Neural cell (in vitro differentiated cells): ENCODE measurements around the gene PCSK7. TPM values are rescaled to one million over a fixed set of nuclear protein-coding genes. Genes with fewer than 3 reads are reported as not detected.

ENCODE experiments used
- H2AFZ ChIP-seq: fragments of 200-600, 300-800 bp; sonication (generic), shearing (Covaris generic); 2 replicates; pipeline ENCODE4 v1.6.0; 2014; ENCODE audit warnings: low read depth, mild to moderate bottlenecking, antibody characterized with exemption, low read length, moderate library complexity
- H3F3A ChIP-seq: fragments of 200-600 bp; shearing (Covaris generic); 2 replicates; pipeline ENCODE4 v1.6.1; 2016; ENCODE audit warnings: mild to moderate bottlenecking, moderate library complexity, mixed read lengths, antibody characterized with exemption, low read length; ENCODE audit not compliant: insufficient read depth, poor library complexity, severe bottlenecking
- H3K27ac ChIP-seq: fragments of 200-600, 300-800 bp; sonication (generic), shearing (Covaris generic); 2 replicates; pipeline ENCODE4 v1.5.1; 2014; ENCODE audit warnings: mild to moderate bottlenecking, low read length, moderate library complexity
- H3K27me3 ChIP-seq: fragments of 300-800, 200-600 bp; sonication (generic), shearing (Covaris generic); 2 replicates; pipeline ENCODE4 v1.6.0; 2014; ENCODE audit warnings: mild to moderate bottlenecking, low read depth, low read length, moderate library complexity; ENCODE audit not compliant: insufficient read depth
- H3K36me3 ChIP-seq: fragments of 300-800, 200-600 bp; sonication (generic), shearing (Covaris generic); 2 replicates; pipeline ENCODE4 v1.5.1; 2014; ENCODE audit warnings: mild to moderate bottlenecking, antibody characterized with exemption, low read length, moderate library complexity; ENCODE audit not compliant: insufficient read depth
- H3K4me2 ChIP-seq: fragments of 300-800, 200-600 bp; sonication (generic), shearing (Covaris generic); 2 replicates; pipeline ENCODE4 v1.6.0; 2014; ENCODE audit warnings: mild to moderate bottlenecking, low read length
- H3K4me3 ChIP-seq: fragments of 300-800, 200-600 bp; sonication (generic), shearing (Covaris generic); 2 replicates; pipeline ENCODE4 v1.5.1; 2014; ENCODE audit warnings: mild to moderate bottlenecking, low read length, moderate library complexity
- H3K79me2 ChIP-seq: fragments of 200-600 bp; shearing (Covaris generic); replicated peaks from 2 replicates; pipeline ENCODE4 v1.6.0; 2014; ENCODE audit warnings: mild to moderate bottlenecking, low read length, moderate library complexity; ENCODE audit not compliant: insufficient read depth
- H3K9ac ChIP-seq: fragments of 300-800, 200-600 bp; sonication (generic), shearing (Covaris generic); 2 replicates; pipeline ENCODE4 v1.6.1; 2016; ENCODE audit warnings: mild to moderate bottlenecking, low read length, mixed read lengths
- H3K9me2 ChIP-seq: fragments of 200-600 bp; shearing (Covaris generic); 2 replicates; pipeline ENCODE4 v1.6.1; 2016; ENCODE audit warnings: mild to moderate bottlenecking, low read length, mixed read lengths; ENCODE audit not compliant: insufficient read depth
- H3K9me3 ChIP-seq: fragments of 200-600, 300-800 bp; sonication (generic), shearing (Covaris generic); 2 replicates; pipeline ENCODE4 v1.6.1; 2016; ENCODE audit warnings: mild to moderate bottlenecking, mixed run types, low read length, moderate library complexity, mixed read lengths
- H4K20me1 ChIP-seq: fragments of 200-600 bp; shearing (Covaris generic); 2 replicates; pipeline ENCODE4 v1.6.1; 2016; ENCODE audit warnings: mild to moderate bottlenecking, mixed run types; ENCODE audit not compliant: insufficient read depth
- CTCF ChIP-seq: fragments of 450-650 bp; IDR thresholded peaks from 2 replicates; pipeline ENCODE4 v1.5.1; 2014; ENCODE audit warnings: antibody characterized with exemption, mild to moderate bottlenecking, moderate library complexity; ENCODE audit not compliant: poor library complexity, severe bottlenecking
- EP300 ChIP-seq: fragments of 450-650 bp; conservative IDR thresholded peaks from 2 replicates; pipeline ENCODE4 v1.6.1; 2014; ENCODE audit warnings: antibody characterized with exemption, mild to moderate bottlenecking, moderate library complexity; ENCODE audit not compliant: poor library complexity, severe bottlenecking
- EZH2 ChIP-seq: fragments of 200-600, 300-800 bp; shearing (Covaris generic), sonication (generic); IDR thresholded peaks from 2 replicates; pipeline ENCODE4 v1.6.1; 2014; ENCODE audit warnings: antibody characterized with exemption, low read length, borderline replicate concordance, mild to moderate bottlenecking; ENCODE audit not compliant: insufficient read depth, poor library complexity, severe bottlenecking
- MXI1 ChIP-seq: fragments of 450-650 bp; conservative IDR thresholded peaks from 2 replicates; pipeline ENCODE4 v1.6.1; 2014; ENCODE audit warnings: antibody characterized with exemption, mild to moderate bottlenecking; ENCODE audit not compliant: poor library complexity, severe bottlenecking
- POLR2AphosphoS5 ChIP-seq: IDR thresholded peaks from 2 replicates; pipeline ENCODE4 v1.6.1; 2012
- RAD21 ChIP-seq: fragments of 450-650 bp; conservative IDR thresholded peaks from 2 replicates; pipeline ENCODE4 v1.6.1; 2014; ENCODE audit warnings: antibody characterized with exemption, mild to moderate bottlenecking, moderate library complexity
- REST ChIP-seq: IDR thresholded peaks from 2 replicates; pipeline ENCODE4 v1.6.1; 2012; ENCODE audit warnings: borderline replicate concordance
- SMC3 ChIP-seq: fragments of 450-650 bp; conservative IDR thresholded peaks from 2 replicates; pipeline ENCODE4 v1.6.1; 2014; ENCODE audit warnings: antibody characterized with exemption, mild to moderate bottlenecking, moderate library complexity; ENCODE audit not compliant: poor library complexity
- TAF1 ChIP-seq: IDR thresholded peaks from 2 replicates; pipeline ENCODE4 v1.6.1; 2012; ENCODE audit warnings: low read depth
- polyA plus RNA-seq: library from polyadenylated mRNA; depleted of rRNA; stranded (reverse); fragments of >200 nt; gene quantifications from 2 replicates; pipeline ENCODE4 v1.2.3, GENCODE V29; 2014

Gene PCSK7
- polyA plus RNA-seq, 1 donor from 2014 or later = 44.4 TPM

- Histone ChIP-seq H3K9ac (no peak overlapping the region), H3K9me2 (no peaks in the 10 kb centered on the region), H3K36me3 (no peaks in the 10 kb centered on the region), H3K27ac (no peak overlapping the region), H3K79me2 (no peaks in the 10 kb centered on the region), H3K9me3 (no peaks in the 10 kb centered on the region), H2AFZ (no peak overlapping the region), H3K4me3 (no peak overlapping the region), H3K27me3 (no peaks in the 10 kb centered on the region), H4K20me1 (no peaks in the 10 kb centered on the region), H3F3A (no peaks in the 10 kb centered on the region), H3K4me2 (no peak overlapping the region)
- TF ChIP-seq EP300 = no peak
- no peak for TF ChIP-seq RAD21
- TF ChIP-seq MXI1 = no peak
- no peak for TF ChIP-seq REST
- no peak for TF ChIP-seq EZH2
- TF ChIP-seq CTCF = no peak
- TF ChIP-seq SMC3 = no peak
- TF ChIP-seq POLR2AphosphoS5 = no peak
- no peak for TF ChIP-seq TAF1
These were observed 44.9 kb downstream of the PCSK7 start for GRCh38 chr11:117187007-117187406.

DNA sequence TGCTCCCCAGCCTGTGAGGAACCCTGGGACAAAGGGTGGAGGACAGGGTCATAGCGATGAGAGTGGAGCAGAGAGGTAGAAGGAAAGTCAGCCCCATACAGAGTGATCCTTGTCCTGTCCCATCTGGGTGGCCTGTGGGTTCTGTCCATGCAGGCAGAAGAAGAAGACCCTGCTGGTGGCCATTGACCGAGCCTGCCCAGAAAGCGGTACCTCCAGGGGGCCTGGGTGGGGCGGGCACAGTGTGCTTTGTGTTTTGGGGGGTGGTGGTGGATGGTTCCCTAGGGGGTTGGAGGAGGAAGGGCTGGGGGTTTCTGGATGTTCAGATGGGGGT, 45.5 kb downstream of the PCSK7 start:
- no peaks in the 10 kb centered on the region for H3K9me2 ChIP-seq
- no peaks in the 10 kb centered on the region for H3K36me3 ChIP-seq
- H3F3A ChIP-seq = no peaks in the 10 kb centered on the region
- H3K9me3 ChIP-seq = no peaks in the 10 kb centered on the region
- H4K20me1 ChIP-seq = no peaks in the 10 kb centered on the region
- H3K27ac ChIP-seq = no peak overlapping the region
- no peaks in the 10 kb centered on the region for H3K27me3 ChIP-seq
- H2AFZ ChIP-seq = no peak overlapping the region
- H3K79me2 ChIP-seq = no peaks in the 10 kb centered on the region
- no peak overlapping the region for H3K9ac ChIP-seq
- H3K4me2 ChIP-seq = no peak overlapping the region
- no peak for TF ChIP-seq TAF1
- TF ChIP-seq EP300 = no peak
- no peak for TF ChIP-seq RAD21
- TF ChIP-seq CTCF = no peak
- TF ChIP-seq MXI1 = no peak
- no peak for TF ChIP-seq POLR2AphosphoS5
- TF ChIP-seq SMC3 = no peak
- no peak for TF ChIP-seq REST
- TF ChIP-seq EZH2 = no peak
- no peak overlapping the region for H3K4me3 ChIP-seq
